CMK (cell line): ENCODE results near the gene GABRG3.

Source experiments
- DNase-seq: peaks from one replicate; pipeline ENCODE4 v3.0.0-alpha.2; 2010; ENCODE audit warnings: low read depth

The GABRG3 gene

GRCh38 chr15:27466758-27467157, 495.8 kb downstream of the GABRG3 start:
- no peak for DNase-seq

- peak; percentile 45 for DNase-seq
Measured at GRCh38 chr15:27468151-27468591, 497.2 kb downstream of the GABRG3 start.

- DNase-seq, result no peak
Measured at GRCh38 chr15:27473845-27474244, 502.9 kb downstream of the GABRG3 start.

DNA sequence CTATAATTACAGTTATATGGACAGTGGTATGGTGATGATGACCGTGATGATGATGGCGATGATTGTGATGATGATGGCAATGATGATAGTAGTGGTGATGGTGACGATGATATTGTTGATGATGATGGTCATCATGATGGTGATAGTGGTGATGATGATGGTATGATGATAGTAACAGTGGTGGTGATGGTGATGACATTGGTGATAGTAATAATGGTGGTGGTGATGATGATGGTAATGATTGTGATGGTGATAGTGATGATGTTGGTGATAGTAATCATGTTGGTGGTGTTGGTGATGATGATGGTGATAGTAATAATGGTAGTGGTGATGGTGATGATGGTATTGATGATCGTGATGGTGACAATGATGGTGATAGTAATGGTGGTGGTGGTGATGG, 504.4 kb downstream of the GABRG3 start:
- DNase-seq, result no peak

DNA sequence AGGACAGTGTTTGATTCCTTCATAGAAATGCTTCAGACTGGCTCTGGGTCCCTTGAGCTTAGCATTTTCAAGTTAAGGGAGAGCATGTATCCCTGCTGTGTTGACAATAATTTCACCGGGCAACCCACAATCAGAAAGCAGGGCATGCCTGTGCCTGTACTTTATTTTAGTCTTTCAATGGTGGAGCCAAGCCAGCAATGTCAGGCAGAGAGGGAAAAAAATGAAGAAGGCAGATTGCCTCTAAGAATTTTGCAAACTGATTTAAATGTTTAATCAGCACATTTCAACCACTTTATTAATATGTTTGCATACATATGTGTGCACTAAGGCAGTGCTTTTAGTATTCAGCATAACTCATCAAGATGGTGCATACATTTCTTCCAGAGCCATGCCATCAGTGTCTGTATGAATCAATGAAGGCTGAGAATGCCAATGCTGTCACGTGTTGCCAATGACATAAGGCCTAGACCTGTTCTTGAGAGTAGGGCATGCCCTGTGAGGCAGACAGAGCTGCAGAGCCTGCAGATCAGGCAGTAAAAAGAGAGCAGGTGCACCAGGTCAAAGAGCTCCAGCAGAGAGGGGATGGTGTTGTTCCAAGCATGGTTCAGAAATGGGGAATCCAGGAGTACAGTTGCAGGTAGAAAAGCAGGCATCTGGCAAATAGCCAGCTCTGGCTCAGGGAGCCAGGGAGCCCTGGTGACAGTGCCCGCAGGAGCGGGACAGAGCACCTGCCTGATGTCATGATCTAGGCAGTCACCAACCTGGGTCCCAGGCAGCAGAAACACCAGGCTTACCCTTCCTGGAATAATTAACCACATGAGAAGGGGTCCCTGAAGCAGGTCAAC, 508.5 kb downstream of the GABRG3 start:
- DNase-seq, result no peak

GRCh38 chr15:27480141-27480530, 509.2 kb downstream of the GABRG3 start:
- no peak for DNase-seq

DNA sequence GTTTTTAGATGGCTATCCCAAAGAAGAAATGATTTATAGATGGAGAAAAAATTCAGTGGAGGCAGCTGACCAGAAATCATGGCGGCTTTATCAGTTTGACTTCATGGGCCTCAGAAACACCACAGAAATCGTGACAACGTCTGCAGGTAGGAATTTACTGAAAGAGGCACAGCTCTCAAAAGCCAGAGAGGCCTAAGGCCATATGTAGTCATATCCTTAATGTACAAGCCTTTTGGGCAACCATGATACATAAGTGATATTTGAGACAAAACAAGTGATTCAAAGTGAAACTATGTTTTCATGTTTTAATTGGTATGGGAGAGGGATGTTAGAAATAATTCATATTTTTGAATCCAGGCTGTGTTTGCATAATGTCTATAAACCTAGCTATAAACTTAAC, 509.7 kb downstream of the GABRG3 start:
- no peak for DNase-seq

DNA sequence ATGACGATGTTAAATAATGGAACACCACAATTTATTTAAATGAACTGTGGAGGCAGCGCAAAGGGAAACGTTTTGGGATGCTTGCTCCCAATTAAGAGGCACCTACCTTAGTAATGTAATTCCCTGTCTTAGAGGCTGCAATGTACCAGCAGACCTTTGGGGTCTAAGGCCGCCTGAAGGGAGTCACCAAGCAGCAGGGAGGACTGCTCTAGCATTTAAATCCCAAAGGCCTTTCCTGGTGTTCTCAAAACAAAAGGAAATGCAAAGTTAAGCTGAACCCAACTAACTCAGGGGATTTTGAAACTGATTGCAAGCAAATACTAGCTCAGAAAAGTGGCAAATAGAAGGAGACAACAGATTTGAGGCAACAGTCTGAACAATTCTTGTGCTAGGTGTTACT, 510.8 kb downstream of the GABRG3 start:
- no peak for DNase-seq

DNA sequence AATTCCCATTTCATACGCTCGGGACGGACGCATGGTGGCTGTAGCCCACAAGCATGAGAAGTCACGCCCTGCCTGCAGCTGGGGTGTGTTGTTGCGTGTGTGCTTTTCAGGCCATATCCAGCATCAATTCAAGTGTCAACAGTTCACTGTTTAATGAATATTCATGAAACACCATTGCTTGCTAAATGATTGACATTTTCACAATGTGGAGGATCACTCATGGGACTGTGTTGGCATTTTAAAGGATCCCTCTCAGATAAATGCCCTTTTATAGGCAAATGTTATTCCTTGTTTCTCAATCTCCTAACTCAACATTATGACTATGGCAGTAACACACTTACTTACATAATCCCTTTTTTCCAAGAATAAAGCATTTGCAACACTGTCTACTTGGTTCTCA, 511.3 kb downstream of the GABRG3 start:
- no peak for DNase-seq

- no peak for DNase-seq
Measured at GRCh38 chr15:27483124-27483523, 512.1 kb downstream of the GABRG3 start.

DNA sequence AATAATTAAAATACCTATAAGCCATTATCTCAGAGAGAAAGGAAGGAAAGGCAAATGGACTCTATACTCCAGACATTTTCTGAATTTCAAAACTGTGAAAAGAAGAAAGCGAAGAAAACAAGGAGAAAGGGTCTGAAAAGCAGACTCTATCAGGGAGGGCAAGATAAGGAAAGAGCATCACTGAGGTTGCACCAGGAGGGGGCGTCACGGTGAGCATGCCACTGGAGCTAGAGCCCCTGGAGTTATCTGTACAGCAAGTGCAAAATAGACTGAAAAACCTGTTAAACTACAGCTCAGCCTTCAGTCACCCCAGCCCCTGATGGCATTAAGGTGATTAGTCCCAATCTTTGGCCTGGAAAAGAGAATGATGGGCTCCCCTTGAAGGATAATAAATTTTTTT, 514.3 kb downstream of the GABRG3 start:
- DNase-seq, result no peak

DNA sequence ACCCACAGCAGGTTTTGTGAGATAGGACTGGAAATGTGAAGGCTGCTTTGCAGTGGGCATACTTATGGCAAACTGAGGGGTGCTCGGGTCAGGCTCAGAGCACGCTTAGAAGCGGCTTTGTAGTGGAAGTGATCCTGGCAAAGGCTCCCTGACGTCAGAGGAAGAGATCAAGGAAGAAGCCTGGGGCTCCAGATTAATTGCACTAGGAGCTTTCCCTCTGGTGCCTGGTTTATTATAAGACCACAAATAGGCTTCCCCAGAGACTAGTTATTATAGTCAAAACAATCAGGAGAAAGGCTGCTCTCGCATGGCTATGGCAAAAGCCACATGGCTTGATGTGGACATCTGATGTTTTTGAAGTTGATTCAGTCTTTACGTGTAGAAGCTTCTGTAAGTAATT, 515.1 kb downstream of the GABRG3 start:
- no peak for DNase-seq

GRCh38 chr15:27486683-27487647, 516.0 kb downstream of the GABRG3 start:
- no peak for DNase-seq

GRCh38 chr15:27487846-27488245, 516.9 kb downstream of the GABRG3 start:
- DNase-seq, result no peak

- no peak for DNase-seq
Measured at GRCh38 chr15:27490867-27491595, 520.0 kb downstream of the GABRG3 start.

DNA sequence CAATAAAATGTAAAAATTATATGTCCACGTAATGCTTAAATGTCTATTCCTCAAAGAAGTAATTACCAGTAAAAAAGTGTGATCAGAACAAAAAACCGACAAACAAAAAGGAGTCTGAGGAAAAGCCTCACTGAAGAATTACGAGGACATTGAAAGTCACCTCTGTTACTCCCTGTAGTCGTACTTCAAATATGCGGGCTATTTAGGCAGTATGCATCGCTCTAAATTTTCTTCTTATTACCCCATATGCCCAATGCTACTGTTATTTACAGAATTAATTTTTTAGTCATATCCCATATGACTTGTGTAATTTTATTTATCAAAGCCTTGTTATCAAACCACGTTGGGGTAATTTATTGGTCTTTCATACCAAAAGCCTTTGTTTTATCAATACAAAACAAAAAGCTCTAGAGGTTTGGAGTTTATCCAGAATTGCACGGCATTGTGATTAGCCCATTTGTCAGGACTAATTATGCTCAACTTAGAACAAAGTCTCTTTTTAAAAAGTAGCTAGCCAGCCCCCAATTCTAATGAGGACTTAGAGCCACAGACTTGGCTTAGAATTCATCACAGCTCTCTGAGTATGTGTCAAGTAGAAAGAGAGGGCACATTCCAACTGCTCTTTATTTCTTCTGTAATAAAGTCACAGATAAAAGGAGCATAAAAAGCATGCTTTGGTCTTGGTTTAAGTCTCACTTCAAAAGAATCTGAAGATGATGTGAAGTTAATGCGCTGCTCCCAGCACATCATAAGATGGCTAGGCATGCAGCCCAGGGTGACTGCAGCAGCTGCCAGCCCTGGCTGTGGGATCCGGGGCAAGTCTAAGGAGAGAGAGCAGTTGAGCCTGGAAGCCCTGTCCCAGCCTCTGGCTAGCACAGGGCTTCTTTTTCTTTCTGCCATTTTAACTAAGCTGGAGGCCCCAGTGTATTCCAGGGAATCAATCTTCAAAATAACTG, 521.0 kb downstream of the GABRG3 start:
- DNase-seq, result no peak

DNA sequence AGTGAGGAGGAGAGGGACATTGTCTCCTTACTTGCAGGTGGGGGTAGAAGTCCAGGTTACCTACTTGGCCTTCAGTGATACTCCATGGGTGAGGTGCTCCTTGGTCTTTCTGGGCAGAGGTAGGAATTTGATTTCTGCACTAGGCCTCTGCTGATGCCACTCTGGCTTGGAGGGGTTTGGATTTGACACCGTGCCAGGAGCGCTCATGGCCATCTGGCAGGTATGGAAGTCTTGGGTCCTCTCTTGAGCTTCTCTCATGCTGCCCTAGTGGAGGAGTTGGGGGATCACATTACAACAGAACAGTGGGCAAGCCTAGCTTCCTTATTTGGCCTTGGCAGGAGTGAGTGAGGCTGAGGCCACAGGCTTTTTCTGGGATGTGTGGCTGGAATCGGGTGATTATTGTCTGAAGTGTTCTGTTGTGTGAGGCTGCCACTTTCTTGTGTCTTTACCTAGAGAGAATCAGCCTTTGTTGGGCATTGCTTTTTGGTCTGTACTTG, 525.0 kb downstream of the GABRG3 start:
- no peak for DNase-seq

DNA sequence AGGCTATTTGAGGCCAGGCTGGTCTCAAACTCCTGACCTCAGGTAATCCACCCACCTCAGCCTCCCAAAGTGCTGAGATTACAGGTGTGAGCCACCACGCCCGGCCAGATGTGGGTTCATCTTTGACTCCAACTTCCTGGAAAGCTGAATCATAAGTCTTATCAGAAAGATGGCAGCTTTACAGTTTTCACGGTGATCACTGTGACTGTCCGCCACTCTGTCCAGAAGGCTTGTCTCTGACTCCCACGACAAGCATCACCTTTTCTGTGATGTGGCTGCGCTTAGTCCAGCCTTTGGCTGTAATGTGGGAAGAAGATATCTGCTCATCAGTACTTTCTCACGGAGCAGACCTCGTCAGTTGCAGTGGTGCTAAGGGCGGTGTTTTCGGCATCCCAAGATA, 527.7 kb downstream of the GABRG3 start:
- no peak for DNase-seq

DNA sequence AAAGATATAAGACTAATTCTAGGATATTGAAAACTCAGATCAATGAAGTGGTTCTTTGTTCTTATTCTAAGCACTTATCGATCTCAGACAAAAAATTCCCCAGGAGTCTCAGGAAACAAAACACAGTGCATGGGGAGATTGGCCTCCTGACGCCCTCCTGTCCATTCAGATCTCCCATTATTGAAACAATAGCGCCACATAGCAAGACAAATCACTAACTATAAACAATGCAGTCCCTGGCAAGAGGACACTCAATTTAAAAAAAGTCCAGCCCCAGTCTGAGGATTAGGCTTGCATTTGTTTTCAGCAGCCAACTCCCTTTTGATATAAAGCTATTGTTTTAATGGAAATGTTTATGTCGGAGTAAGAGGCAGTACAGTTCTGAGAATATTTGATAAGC, 528.2 kb downstream of the GABRG3 start:
- DNase-seq, result no peak

GRCh38 chr15:27499719-27500118, 528.7 kb downstream of the GABRG3 start:
- no peak for DNase-seq

- DNase-seq, result no peak
Measured at GRCh38 chr15:27500206-27500605, 529.2 kb downstream of the GABRG3 start.
